Epidermal melanocyte (primary cell): ENCODE measurements around the gene TNKS1BP1.

Source experiments
- DNase-seq: peaks from one replicate; pipeline ENCODE4 v3.0.0; 2011; ENCODE audit warnings: low spot score; ENCODE audit not compliant: insufficient read length

Gene TNKS1BP1

GRCh38 chr11:57260937-57261783, 63.6 kb downstream of the TNKS1BP1 start:
- DNase-seq, result no peak

DNA sequence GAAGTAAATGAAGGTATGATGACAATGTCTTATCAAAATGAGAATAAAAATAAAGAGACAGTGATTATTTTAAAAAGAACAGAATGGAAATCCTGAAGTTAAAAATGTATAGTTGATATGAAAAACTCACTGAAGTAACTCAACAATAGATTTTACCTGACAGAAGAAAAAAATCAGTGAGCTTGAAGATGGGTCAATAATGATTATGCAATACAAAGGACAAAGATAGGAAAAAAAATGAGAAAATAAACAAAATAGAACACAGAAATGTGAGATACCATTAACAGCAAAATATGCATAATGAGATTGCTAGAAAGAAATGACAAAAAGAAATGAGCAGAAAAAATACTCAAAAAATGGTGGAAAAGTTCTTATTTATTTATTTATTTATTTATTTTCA, 68.6 kb downstream of the TNKS1BP1 start:
- no peak for DNase-seq

GRCh38 chr11:57255618-57256017, 69.1 kb downstream of the TNKS1BP1 start:
- no peak for DNase-seq

- no peak for DNase-seq
These were observed 70.1 kb downstream of the TNKS1BP1 start for GRCh38 chr11:57254631-57255030.

DNA sequence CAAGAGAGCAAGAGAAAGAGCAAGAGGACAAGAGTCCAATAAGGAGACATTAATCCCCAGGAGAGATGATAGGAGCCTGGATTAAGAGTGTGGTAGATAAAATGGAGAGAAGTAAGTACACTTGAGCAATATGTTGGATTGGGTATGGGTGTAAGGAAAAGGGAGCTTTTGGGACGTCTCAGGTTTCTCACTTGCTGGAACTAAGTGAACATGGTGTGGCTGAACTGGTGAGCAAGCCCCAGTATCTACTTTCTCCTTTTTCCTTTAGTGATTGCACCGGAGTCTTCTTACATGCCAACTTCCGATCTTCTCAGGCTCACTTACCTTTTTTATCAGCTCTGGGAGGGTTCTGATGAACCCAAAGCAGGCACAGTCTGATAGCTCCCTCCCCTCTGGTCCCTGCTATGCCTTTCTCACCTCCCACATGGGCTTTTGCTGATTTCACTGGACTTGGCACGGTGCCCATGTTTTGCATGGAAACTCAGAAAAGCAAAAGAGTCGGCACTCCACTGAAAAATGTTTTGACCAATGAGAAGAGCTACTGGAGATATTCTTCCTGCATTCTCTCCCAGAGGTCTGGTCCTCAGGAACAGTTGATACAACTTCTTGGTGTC, 73.2 kb downstream of the TNKS1BP1 start:
- no peak for DNase-seq

- DNase-seq, result no peak
These were observed 73.7 kb downstream of the TNKS1BP1 start for GRCh38 chr11:57251037-57251436.
